Coronary artery (tissue), 2 donors: Measurements from ENCODE around the gene PRDM16.

Experiments
- DNase-seq: peaks from one replicate; pipeline ENCODE4 v3.0.0-alpha.2; 2017; ENCODE audit warnings: low spot score
- H3K27ac ChIP-seq, 2 donors: fragments of 200-600 bp; sonication (generic); one replicate each; pipeline ENCODE4 v1.5.1; 2016 to 2019
- H3K4me3 ChIP-seq: fragments of 200-600 bp; sonication (generic); 2 replicates; pipeline ENCODE4 v1.5.1; 2016; ENCODE audit warnings: mild to moderate bottlenecking, moderate library complexity
- CTCF ChIP-seq: fragments of 200-600 bp; sonication (generic); IDR thresholded peaks from one replicate; pipeline ENCODE4 v1.5.1; 2019; ENCODE audit warnings: antibody characterized with exemption

PRDM16 gene

DNA sequence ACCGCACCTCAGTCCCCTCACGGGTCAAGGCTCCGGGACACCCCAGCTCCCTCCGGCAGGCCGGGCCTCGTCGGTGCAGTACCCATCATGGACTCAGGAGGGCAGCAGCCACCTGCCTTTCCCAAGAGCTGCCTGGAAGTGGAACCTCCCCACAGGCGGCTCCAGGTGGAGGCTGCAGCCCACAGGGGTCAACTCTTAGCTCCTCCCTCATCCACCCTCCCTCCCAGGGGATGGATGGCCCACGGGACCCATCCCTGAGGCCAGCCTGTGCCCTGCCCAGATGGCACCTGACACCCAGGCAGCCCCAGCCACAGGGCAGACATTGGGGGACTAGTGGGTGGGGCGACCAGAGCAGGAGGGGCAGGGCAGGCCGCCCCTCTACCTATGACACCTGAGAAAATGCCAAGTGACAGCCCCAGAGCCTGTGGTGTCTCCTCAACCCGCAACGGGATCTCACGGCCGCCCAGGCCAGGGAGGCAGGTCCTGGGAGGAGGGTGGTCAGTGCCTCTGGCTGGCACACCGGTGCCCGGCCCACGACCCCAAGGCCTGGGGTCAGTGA is 384.3 kb downstream of the PRDM16 start:
- peak; percentile 85 for DNase-seq
- H3K27ac ChIP-seq, result no peak overlapping the region
- peak; percentile 90 for TF ChIP-seq CTCF
- H3K4me3 ChIP-seq, result peak overlapping the region; percentile 4

- DNase-seq, result no peak
These were observed 385.1 kb downstream of the PRDM16 start, which contains the start of gene ARHGEF16 for GRCh38 chr1:3453891-3454810. ARHGEF16 (plus strand) TSS chr1:3454665; CDS start chr1:3463085, 8,420 bp downstream.

GRCh38 chr1:3454811-3455618 is 386.0 kb downstream of the PRDM16 start:
- TF ChIP-seq CTCF, result no peak

More at GRCh38 chr1:3453891-3454810, 385.1 kb downstream of the PRDM16 start, which contains the start of gene ARHGEF16:
- Histone ChIP-seq H3K4me3 (peak within 1 kb of the TSS; percentile 80), H3K27ac (peak within 1 kb of the TSS in 1 of 2 donors; percentile 28)
- no peak for TF ChIP-seq CTCF

DNA sequence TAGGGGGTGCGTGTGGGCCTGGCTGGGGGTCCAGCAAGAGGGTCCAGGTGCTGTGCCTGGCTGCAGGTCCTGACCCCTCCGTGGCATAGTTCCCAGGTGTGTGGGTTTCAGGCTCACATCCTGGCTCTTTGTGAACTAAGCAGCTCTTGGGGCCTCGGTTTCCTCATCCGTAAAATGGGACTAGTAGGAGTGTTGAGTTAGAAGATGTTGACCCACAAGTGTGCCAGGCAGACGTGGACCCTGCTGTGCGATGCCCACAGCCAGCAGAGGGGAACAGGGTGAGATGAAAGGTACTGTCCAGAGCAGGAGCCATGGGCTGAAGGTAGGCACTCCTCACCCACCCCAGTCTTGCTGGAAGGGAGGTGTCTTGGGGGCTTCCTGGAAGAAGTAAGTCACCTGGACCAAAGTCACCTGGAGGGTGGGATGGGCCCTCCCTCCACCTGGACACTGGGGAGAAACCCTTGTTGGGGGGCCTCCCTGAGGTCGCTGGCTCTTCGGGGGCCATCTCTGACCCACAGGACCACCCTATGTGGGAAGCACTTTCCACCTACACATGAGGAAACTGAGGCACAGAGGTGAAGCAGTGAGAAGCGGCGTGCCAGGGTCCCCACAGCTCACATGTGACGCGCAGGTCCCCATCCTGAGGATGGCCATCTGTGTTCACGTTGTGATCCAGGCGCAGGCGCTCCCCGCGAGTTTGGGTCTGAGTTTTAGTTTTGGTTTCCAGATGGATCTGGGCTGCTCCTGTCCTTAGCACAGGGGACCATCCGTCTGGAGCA is 386.9 kb downstream of the PRDM16 start:
- no peak for DNase-seq
- H3K27ac ChIP-seq, result no peak overlapping the region
- no peak for TF ChIP-seq CTCF
- no peak overlapping the region for H3K4me3 ChIP-seq

More at GRCh38 chr1:3454811-3455618, 386.0 kb downstream of the PRDM16 start:
- no peak for DNase-seq
- H3K4me3 ChIP-seq, result peak overlapping the region; percentile 80
- H3K27ac ChIP-seq, result peak overlapping the region in 1 of 2 donors; percentile 28

DNA sequence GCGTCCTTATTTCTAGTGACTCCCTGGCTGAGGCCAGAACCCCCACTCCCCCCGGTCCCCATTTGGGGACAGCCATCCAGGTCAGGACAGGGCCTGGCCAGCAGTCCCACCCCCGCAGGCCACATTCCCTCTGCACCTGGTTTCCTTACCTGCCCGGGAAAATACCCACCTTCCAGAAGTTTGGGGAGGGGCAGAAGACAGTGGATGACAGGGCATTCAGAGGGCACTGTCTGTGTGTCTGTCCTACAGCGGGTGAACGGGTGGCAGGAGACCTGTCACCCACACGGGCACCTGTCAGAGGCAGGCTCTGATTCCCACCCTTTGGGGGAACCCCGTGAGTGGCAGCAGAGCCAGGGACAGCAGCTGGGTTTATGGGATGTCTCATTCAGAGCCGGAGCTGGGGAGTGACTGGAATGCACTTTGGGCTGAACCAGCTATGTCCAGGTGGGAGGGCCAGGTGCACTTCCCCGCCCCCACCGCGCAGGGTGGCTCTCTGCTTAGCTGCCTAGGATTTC is 387.5 kb downstream of the PRDM16 start:
- H3K27ac ChIP-seq, result no peak overlapping the region
- DNase-seq, result no peak
- TF ChIP-seq CTCF, result no peak
- H3K4me3 ChIP-seq, result no peak overlapping the region
